HG02885 (cell line): Measurements from ENCODE around the gene NPIPA2.
A peak's percentile ranks its signal among the peaks of the same experiment; 100 is the strongest.
"Not testable (repeated sequence)": the region's sequence is repeated elsewhere in the genome, so short reads cannot be mapped to it uniquely, and the experiment has no call there.

ENCODE experiments used
- ATAC-seq: cut with Tn5 transposase; IDR thresholded peaks from one replicate; pipeline ENCODE4 v1.9.1; 2021; ENCODE audit warnings: mild to moderate bottlenecking; ENCODE audit not compliant: unreplicated experiment, poor library complexity

Gene NPIPA2

GRCh38 chr16:14742273-14743128 is at the start of gene NPIPA2:
Gene NPIPA2 (plus strand): TSS chr16:14742533. CDS start chr16:14748066, 5,533 bp downstream.
- peak; percentile 96 for ATAC-seq

- not testable (repeated sequence) for ATAC-seq
Measured at GRCh38 chr16:14694129-14694528, 48.2 kb upstream of the NPIPA2 start, which contains the start of gene PLA2G10. Gene PLA2G10 (minus strand): TSS chr16:14694308. CDS start chr16:14694229, 79 bp downstream.

GRCh38 chr16:14701859-14702258 is 40.5 kb upstream of the NPIPA2 start:
- not testable (repeated sequence) for ATAC-seq

GRCh38 chr16:14702672-14703071 is 39.7 kb upstream of the NPIPA2 start:
- peak; percentile 7 for ATAC-seq

- ATAC-seq, result peak; percentile 96
Measured at GRCh38 chr16:14703156-14704011, 38.9 kb upstream of the NPIPA2 start, which contains the start of gene NPIPA3. Gene NPIPA3 (plus strand): TSS chr16:14703411. CDS start chr16:14708944, 5,533 bp downstream.

GRCh38 chr16:14733233-14733632 is 9.1 kb upstream of the NPIPA2 start:
- ATAC-seq, result not testable (repeated sequence)

- ATAC-seq, result not testable (repeated sequence)
Measured at GRCh38 chr16:14740832-14741385, 1.4 kb upstream of the NPIPA2 start.

- ATAC-seq, result peak; percentile 9
Measured at GRCh38 chr16:14741794-14742193, 539 bp upstream of the NPIPA2 start.

- ATAC-seq, result not testable (repeated sequence)
Measured at GRCh38 chr16:14773654-14774053, 31.3 kb downstream of the NPIPA2 start.

- not testable (repeated sequence) for ATAC-seq
Measured at GRCh38 chr16:14775624-14776023, 33.3 kb downstream of the NPIPA2 start.

- ATAC-seq, result not testable (repeated sequence)
Measured at GRCh38 chr16:14776763-14777162, 34.4 kb downstream of the NPIPA2 start.

GRCh38 chr16:14779368-14779877 is 37.1 kb downstream of the NPIPA2 start:
- not testable (repeated sequence) for ATAC-seq

- ATAC-seq, result not testable (repeated sequence)
Measured at GRCh38 chr16:14786180-14786579, 43.8 kb downstream of the NPIPA2 start.

- ATAC-seq, result not testable (repeated sequence)
Measured at GRCh38 chr16:14789577-14789976, 47.2 kb downstream of the NPIPA2 start.

- ATAC-seq, result not testable (repeated sequence)
Measured at GRCh38 chr16:14790320-14790956, 48.1 kb downstream of the NPIPA2 start.

GRCh38 chr16:14792914-14793313 is 50.6 kb downstream of the NPIPA2 start:
- not testable (repeated sequence) for ATAC-seq

GRCh38 chr16:14797558-14797957 is 55.2 kb downstream of the NPIPA2 start:
- not testable (repeated sequence) for ATAC-seq

- ATAC-seq, result not testable (repeated sequence)
Measured at GRCh38 chr16:14803577-14803976, 61.2 kb downstream of the NPIPA2 start.

GRCh38 chr16:14807184-14807678 is 64.9 kb downstream of the NPIPA2 start:
- not testable (repeated sequence) for ATAC-seq
